OCI-LY3 (cell line): ENCODE results near the gene LYZ.

Experiments
- H2AFZ ChIP-seq: fragments of 200-600, 300-600 bp; shearing (Covaris generic); 2 replicates; pipeline ENCODE4 v1.6.0; 2014; ENCODE audit warnings: antibody characterized with exemption, low read depth, low read length
- H3K27ac ChIP-seq: fragments of 200-600, 300-600 bp; sonication (generic); 2 replicates; pipeline ENCODE4 v1.5.1; 2014; ENCODE audit warnings: mild to moderate bottlenecking, low read length, moderate library complexity, mixed read lengths
- H3K27me3 ChIP-seq: fragments of 200-600, 300-600 bp; sonication (generic); 2 replicates; pipeline ENCODE4 v1.6.1; 2014; ENCODE audit warnings: low read depth, low read length, mixed read lengths
- H3K36me3 ChIP-seq: fragments of 200-600, 300-600 bp; sonication (generic); replicated peaks from 2 replicates; pipeline ENCODE3; 2014; ENCODE audit warnings: low read depth, low read length, mixed read lengths
- H3K4me1 ChIP-seq: fragments of 300-600, 200-600 bp; sonication (generic); 2 replicates; pipeline ENCODE4 v1.6.1; 2014; ENCODE audit warnings: low read length, mixed read lengths
- H3K4me2 ChIP-seq: fragments of 200-600, 300-600 bp; sonication (generic); 2 replicates; pipeline ENCODE4 v1.6.1; 2014; ENCODE audit warnings: low read length, mixed read lengths
- H3K4me3 ChIP-seq: fragments of 300-600, 200-600 bp; sonication (generic); 2 replicates; pipeline ENCODE4 v1.5.1; 2014; ENCODE audit warnings: antibody characterized with exemption, mild to moderate bottlenecking, low read length, moderate library complexity
- H3K79me2 ChIP-seq: fragments of 300-600, 200-600 bp; shearing (Covaris generic); 2 replicates; pipeline ENCODE4 v1.6.1; 2014; ENCODE audit warnings: mild to moderate bottlenecking, low read length, mixed read lengths
- H3K9ac ChIP-seq: fragments of 300-600, 200-600 bp; shearing (Covaris generic); 2 replicates; pipeline ENCODE4 v1.6.0; 2014; ENCODE audit warnings: mild to moderate bottlenecking, low read length, moderate library complexity
- H3K9me3 ChIP-seq: fragments of 200-600, 300-600 bp; shearing (Covaris generic); 2 replicates; pipeline ENCODE4 v1.6.1; 2014; ENCODE audit warnings: low read length, mixed read lengths; ENCODE audit not compliant: insufficient read depth
- H4K20me1 ChIP-seq: fragments of 200-600, 300-600 bp; sonication (generic); 2 replicates; pipeline ENCODE4 v1.6.1; 2016; ENCODE audit warnings: low read length, mixed read lengths; ENCODE audit not compliant: insufficient read depth
- EZH2phosphoT487 ChIP-seq: fragments of 200-600 bp; shearing (Covaris generic); IDR thresholded peaks from 2 replicates; pipeline ENCODE4 v1.6.1; 2018; ENCODE audit warnings: antibody characterized with exemption, mixed run types, low read depth
- TF ChIP-seq, protein P1 (sequence below): fragments of 200-600, 300-600 bp; sonication (generic); IDR thresholded peaks from 2 replicates; pipeline ENCODE4 v1.5.1; 2014; ENCODE audit warnings: antibody characterized with exemption, low read length, low read depth

Gene LYZ

DNA sequence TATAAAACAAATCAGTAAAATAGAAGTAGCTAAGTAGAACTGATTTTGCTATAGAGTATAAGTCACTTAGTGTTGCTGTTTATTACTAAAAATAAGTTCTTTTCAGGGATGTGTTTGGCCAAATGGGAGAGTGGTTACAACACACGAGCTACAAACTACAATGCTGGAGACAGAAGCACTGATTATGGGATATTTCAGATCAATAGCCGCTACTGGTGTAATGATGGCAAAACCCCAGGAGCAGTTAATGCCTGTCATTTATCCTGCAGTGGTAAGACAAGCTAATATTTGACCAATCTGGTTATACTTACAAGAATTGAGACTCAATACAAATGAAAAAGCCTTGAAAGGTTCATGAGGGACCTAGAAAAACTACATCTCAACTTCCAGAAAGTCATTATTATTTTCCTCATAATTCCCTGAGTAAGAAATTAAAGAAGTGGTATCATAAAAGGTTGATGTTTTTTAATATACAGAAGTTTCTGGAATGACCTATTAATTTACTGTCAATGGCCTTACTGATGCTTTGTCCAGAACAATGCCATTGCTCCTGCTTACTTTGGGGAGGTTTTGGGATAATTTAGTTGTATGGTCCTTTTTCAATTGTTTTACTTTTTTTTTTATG, 1.9 kb downstream of the LYZ start:
- Histone ChIP-seq H3K27ac (no peak overlapping the region), H3K27me3 (no peaks in the 10 kb centered on the region), H3K9me3 (no peaks in the 10 kb centered on the region), H3K79me2 (no peaks in the 10 kb centered on the region), H3K4me1 (no peaks in the 10 kb centered on the region), H3K9ac (no peak overlapping the region), H3K4me3 (no peak overlapping the region), H2AFZ (no peak overlapping the region), H3K4me2 (no peak overlapping the region), H3K36me3 (no peaks in the 10 kb centered on the region), H4K20me1 (no peaks in the 10 kb centered on the region)
- no peak for TF ChIP-seq EZH2phosphoT487
- TF ChIP-seq, protein P1, sequence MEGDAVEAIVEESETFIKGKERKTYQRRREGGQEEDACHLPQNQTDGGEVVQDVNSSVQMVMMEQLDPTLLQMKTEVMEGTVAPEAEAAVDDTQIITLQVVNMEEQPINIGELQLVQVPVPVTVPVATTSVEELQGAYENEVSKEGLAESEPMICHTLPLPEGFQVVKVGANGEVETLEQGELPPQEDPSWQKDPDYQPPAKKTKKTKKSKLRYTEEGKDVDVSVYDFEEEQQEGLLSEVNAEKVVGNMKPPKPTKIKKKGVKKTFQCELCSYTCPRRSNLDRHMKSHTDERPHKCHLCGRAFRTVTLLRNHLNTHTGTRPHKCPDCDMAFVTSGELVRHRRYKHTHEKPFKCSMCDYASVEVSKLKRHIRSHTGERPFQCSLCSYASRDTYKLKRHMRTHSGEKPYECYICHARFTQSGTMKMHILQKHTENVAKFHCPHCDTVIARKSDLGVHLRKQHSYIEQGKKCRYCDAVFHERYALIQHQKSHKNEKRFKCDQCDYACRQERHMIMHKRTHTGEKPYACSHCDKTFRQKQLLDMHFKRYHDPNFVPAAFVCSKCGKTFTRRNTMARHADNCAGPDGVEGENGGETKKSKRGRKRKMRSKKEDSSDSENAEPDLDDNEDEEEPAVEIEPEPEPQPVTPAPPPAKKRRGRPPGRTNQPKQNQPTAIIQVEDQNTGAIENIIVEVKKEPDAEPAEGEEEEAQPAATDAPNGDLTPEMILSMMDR, result no peak

DNA sequence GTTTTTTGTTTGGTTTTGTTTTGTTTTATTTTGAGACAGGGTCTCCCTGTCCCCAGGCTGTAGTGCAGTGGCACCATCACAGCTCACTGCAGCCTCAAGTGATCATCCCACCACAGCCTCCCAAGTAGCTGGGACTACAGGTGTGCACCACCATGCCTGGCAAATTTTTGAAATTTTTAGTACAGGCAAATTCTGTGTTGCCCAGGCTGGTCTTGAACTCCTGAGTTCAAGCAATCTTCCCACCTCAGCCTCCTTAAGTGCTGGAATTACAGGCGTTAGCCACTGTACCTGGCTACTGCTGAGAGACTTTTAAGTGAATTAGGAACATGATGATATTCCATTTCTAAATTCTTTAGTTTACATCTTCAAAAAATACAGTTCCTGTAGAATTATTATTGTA, 2.6 kb downstream of the LYZ start:
- Histone ChIP-seq H3K9me3 (no peaks in the 10 kb centered on the region), H3K27me3 (no peaks in the 10 kb centered on the region), H3K36me3 (no peaks in the 10 kb centered on the region), H3K9ac (no peak overlapping the region), H3K27ac (no peak overlapping the region), H3K79me2 (no peaks in the 10 kb centered on the region), H3K4me1 (no peaks in the 10 kb centered on the region), H4K20me1 (no peaks in the 10 kb centered on the region), H3K4me3 (no peak overlapping the region), H3K4me2 (no peak overlapping the region), H2AFZ (no peak overlapping the region)
- TF ChIP-seq, protein P1, result no peak
- TF ChIP-seq EZH2phosphoT487, result no peak

DNA sequence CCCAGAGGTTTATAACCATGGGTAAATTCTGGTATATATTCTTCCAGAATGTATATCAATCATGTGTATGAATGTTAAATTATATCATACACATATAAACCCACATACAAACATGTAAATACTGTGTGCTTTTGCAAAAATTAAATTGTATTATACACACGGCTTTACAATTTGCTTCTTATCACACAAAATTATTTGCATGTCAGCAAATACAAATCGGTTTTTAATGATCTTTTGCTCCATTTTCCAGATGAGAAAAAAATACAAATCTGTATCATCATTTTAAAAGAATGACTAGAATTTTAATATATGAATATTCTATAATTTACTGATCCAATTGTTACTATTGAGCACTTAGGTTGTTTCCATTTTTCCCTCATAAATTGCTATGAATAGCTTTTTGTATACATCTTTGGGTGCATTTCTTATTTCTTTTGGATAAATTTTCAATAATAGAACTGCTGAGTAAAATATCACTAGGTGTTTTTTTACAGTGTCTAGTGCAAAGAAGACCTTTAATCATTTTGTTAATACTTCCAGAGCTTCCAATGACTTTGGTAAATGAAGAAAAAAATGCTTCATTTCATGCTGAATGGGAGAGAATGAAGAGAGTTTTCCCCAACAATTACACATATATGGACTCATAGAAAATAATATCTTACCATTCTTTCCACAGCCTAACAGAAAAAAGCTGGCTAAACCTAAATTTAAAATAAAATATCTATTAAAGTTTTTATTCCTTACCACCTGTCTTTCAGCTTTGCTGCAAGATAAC, 3.5 kb downstream of the LYZ start:
- Histone ChIP-seq H3K27me3 (no peaks in the 10 kb centered on the region), H3K4me1 (no peaks in the 10 kb centered on the region), H3K36me3 (no peaks in the 10 kb centered on the region), H3K4me3 (no peak overlapping the region), H2AFZ (no peak overlapping the region), H3K27ac (no peak overlapping the region), H3K79me2 (no peaks in the 10 kb centered on the region), H3K9me3 (no peaks in the 10 kb centered on the region), H4K20me1 (no peaks in the 10 kb centered on the region), H3K4me2 (no peak overlapping the region), H3K9ac (no peak overlapping the region)
- TF ChIP-seq, protein P1, result no peak
- TF ChIP-seq EZH2phosphoT487, result no peak

DNA sequence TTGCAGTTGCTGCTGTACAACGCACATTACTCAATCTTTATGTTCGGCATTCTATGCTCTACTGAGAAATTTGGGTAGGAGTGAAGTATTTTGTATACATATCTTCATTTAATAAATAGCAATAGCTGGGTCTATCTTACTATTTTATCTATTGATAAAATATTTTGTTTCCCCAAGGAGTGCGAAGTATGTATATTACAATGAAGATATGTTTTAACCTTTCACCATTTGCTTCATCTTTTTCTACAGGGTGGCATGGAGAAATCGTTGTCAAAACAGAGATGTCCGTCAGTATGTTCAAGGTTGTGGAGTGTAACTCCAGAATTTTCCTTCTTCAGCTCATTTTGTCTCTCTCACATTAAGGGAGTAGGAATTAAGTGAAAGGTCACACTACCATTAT, 4.7 kb downstream of the LYZ start:
- TF ChIP-seq, protein P1, result no peak
- TF ChIP-seq EZH2phosphoT487, result no peak
- Histone ChIP-seq H3K4me1 (peaks cover 4% of the 10 kb centered on the region; the same call in 1 of the 2 replicates), H4K20me1 (no peaks in the 10 kb centered on the region), H3K36me3 (no peaks in the 10 kb centered on the region), H3K79me2 (no peaks in the 10 kb centered on the region), H3K27me3 (no peaks in the 10 kb centered on the region), H3K4me2 (no peak overlapping the region), H3K27ac (no peak overlapping the region), H3K4me3 (no peak overlapping the region), H2AFZ (no peak overlapping the region), H3K9me3 (no peaks in the 10 kb centered on the region), H3K9ac (no peak overlapping the region)
